KBM-7 (cell line): ENCODE measurements around the gene SLC7A4.
"Not testable (repeated sequence)": the region's sequence is repeated elsewhere in the genome, so short reads cannot be mapped to it uniquely, and the experiment has no call there.

Source experiments
- DNase-seq: peaks from one replicate; pipeline ENCODE4 v3.0.0-alpha.2; 2015
- in situ Hi-C: fragments of 300-500 bp; cut with MboI; formaldehyde crosslinking; loops from 2 replicates; pipeline ENCODE4 v1.14.3; 2020; ENCODE audit warnings: low sequenced_read_pairs, low pct_unique_long_range_greater_than_20kb, mixed read lengths

Gene SLC7A4, protein sequence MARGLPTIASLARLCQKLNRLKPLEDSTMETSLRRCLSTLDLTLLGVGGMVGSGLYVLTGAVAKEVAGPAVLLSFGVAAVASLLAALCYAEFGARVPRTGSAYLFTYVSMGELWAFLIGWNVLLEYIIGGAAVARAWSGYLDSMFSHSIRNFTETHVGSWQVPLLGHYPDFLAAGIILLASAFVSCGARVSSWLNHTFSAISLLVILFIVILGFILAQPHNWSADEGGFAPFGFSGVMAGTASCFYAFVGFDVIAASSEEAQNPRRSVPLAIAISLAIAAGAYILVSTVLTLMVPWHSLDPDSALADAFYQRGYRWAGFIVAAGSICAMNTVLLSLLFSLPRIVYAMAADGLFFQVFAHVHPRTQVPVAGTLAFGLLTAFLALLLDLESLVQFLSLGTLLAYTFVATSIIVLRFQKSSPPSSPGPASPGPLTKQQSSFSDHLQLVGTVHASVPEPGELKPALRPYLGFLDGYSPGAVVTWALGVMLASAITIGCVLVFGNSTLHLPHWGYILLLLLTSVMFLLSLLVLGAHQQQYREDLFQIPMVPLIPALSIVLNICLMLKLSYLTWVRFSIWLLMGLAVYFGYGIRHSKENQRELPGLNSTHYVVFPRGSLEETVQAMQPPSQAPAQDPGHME

DNA sequence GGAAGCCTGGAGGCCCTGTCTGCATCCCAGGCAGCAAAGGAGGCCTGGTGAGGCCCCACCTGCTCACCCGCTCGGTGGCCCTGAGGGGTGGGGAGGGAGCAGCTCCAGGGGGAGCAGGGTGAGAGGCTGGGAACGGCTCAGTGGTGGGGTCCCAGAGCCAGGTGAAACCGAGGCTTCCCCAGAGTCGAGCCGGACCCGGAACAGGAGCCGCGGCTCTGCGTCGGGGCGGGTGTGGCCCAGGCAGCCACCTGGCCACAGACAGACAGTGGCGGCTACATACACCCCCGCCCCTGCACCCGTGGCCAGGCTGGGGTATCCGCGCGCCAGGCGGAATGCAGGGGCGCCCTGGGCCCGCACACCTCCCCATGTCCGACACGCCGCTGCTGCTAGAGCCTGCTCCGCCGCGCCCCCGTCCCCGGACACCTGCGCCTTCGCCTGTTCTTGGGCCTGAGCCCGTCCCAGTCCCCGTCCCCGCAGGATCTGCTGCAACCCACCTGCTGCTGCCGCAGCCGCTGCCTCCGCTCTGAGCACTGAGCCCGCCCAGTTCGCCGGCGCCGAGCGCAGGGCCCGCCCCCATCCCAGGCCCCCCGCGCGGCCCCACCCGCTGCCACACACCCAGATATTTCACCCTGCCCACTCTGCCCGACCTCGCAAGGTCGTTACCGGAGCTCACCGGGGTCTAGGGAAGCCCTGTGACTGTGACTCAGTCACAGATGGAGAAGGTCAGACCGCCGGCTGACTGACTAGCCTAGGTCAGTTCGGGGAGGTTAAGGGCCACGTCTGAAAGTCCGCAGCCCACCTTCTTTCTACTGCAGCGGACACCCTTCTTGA is at the start of gene SLC7A4:
SLC7A4 (minus strand) TSS at position 525 of the 831 bp plus-strand sequence. CDS start 749 bp downstream, outside the sequence.
- in situ Hi-C loops, result no loop called here
- DNase-seq, result no peak

DNA sequence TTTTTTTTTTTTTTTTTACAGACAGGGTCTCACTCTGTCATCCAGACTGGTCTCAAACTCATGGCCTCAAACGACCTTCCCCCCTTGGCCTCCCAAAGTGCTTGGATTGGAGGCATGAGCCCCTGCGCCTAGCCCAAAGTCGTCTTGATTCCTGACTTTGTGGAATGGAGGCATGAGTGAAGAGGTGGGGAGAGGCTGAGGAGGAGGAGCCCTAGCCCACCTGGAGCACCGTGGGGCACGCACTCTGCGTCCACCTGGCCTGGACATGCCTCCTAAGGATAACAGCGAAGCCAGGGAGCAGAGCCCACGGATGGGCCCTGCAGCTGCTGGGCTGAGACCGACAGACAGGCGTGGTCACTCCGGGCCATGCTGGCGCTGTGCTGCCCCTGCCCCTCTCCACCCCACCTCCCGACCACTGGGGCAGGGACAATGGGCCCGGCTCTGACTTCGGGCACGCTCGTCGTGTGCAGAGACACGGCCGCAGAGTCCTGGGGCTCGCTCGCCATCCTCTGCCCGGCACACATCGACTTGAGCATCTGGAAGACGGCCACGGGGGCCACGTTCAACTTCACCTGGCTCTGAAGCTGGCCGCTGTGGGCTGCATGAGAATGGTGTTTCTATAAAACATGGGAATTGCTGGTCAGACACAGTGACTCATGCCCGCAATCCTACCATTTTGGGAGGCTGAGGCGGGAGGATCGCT is 48.2 kb upstream of the SLC7A4 start:
- in situ Hi-C loops, result no loop called here
- no peak for DNase-seq

DNA sequence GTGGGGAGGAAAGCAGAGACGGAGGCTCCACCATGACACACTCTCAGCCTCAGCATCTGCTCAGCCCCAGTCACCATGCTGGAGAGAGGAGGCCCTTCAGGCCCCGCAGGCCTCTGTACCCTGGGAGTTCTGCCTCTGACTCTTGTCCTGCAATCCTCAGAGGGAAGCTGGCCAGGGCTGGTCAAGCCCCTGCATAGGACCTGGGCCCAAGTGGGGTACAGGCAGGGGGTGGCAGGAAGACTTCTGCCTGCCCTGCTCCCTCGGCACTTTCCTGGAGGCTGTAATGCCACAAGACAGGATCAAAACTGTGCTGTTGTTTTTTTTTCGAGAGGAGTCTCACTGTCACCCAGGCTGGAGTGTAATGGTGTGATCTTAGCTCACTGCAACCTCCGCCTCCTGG is 47.1 kb upstream of the SLC7A4 start:
- in situ Hi-C loops, result no loop called here
- no peak for DNase-seq

DNA sequence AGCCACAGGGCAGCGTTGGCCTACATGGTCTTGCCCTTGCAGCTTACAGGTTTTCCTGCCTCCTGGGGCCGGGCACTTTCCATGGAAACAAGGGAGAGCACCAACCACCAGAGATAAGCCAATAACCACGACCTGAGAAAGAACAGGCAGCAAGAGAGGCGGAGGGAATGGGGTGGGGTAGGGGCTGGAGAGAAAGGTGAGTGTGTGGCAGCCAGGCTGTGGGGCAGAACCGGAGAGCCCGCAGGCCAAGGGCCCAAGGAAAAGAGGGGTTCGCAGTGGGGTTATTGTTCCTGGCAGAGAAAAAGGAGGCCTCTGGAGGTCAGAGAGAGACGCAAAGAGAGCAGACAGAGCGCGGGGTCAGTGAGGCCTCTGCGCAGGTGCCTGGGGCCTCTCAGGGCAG is 46.6 kb upstream of the SLC7A4 start:
- no peak for DNase-seq
- in situ Hi-C loops, result no loop called here

DNA sequence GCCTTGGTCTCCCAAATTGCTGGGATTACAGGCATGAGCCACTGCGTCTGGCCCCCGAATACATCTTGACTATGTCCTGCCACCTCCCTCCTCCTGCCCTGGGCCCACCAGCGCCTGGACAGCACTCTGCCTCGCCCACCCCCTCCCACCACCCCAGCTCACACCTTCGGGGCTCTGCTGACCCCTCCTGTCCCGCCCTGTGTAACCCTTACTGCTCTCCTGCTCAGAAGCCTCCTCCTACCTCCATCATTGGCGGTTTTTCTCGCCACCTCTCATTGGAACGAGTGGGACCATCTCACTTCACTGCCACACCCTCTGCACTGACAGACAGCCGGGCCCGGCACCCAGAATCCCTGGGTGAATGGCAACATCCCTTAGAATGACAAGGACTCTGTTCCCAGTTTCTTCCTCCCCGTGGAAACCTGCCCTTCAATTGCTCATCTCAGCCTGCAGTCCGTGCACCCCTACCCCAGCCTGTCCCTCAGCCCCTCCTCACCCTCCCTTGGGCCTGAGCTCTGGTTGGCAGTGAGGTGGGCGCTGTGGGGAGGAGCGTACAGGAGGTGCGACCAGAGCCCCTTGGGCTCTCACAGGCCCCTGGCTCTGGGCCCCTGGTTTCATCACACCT is 45.6 kb upstream of the SLC7A4 start:
- no peak for DNase-seq
- in situ Hi-C loops, result no loop called here

DNA sequence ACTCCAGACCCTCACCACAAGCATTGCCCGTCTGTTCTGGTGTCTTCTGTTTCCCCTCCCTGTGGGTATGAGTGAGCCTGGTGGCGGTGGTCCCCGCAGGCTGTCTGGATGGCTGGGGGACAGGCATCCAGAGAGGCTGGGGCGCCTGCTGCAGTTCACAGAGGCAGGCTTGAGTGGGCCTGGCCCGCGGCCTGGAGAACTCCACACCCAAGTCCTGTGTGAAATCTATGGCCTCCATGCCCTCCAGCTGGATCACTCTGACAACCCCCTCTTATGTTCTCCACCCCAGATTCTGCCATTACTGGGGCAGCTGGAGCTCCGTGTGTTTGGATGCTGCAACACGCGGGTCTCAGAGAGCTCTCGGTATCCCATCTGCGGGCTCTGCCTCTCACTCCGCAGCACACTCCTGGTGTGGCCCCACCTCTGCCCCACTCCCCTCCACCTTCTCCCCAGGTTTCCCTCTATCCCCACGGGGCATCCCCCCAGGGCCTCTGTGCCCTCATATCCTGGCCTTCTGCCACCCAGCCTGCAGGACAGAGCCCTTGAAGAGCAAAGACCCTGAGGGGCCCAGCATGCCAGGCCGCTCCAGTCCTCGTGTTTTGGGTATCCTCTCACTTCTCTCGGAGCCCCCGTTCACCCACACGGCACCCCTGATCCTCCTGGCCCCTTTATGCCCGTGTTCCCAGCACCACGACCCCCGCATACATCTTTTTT is 44.7 kb upstream of the SLC7A4 start:
- in situ Hi-C loops, result no loop called here
- no peak for DNase-seq

DNA sequence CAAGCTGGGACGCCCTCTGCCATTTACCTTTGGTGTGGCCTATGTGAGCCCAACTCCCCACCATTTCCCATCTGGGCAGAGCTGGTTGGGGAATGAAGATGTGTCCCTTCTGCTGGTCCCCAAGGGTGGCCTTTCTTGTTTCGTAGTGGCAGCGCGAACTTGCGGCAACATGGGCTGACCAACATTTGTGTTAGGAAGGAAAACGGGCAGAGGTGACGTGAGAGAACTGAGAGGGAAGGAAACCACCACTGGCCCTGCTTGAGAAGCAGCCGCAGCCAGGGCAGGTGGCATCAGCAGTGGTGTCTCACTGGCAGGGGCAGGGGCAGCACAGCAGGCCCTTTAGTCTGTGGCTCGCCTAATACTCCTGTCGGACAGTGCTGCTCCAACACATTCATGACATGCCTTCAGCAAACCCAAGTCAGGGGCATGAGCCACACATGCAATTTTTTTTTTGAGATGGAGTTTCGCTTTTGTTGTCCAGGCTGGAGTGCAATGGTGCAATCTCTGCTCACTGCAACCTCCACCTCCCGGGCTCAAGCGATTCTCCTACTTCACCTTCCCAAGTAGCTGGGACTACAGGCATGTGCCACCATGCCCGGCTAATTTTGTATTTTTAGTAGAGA is 43.3 kb upstream of the SLC7A4 start:
- no peak for DNase-seq
- in situ Hi-C loops, result no loop called here

DNA sequence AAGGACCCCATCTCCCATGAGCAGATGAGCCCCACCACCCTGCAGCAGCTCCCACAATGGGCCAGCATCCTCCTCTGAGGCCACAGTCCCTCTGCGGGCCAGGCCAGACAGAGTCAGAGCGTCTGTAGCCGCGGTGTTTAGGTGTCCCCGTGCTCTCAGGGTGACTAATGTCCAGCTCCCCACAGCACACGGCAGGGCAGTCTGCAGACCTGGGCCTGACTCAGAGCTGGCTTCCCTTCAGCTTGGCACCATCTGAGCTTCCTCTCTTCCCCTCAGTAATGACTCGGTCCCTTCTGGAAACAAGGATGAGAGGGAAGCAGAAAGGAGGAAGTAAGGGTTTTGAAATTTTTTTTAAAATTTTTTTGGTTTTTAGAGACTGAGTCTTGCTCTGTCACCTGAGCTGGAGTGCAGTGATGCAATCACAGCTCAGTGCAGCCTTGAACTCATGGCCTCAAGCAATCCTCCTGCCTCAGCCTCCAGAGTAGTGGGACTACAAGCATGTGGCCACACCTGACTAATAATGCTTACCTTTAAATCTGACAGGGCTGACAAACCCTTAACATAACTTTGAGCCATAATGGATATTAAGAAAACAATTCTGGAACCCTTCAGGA is 41.8 kb upstream of the SLC7A4 start:
- peak; percentile 41 for DNase-seq
- in situ Hi-C loops, result no loop called here

DNA sequence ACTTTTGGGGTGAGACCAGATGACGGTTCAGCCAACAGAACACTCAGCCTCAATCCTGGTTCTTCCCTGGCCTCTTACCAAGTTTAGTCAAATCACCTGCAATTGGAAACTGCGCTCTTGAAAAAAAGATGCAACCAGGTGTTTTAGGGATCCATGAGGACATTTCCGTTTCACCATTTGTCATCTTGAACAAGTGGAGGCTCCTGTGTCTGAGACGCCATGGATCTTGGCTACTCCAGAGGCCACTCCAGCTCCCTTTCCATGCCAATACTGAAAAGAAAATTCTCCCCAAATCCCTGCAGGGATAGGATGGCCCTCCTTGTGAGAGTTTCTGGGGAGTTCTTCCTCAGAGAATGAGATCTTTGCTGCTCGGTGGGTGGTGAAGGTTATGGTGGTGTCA is 41.1 kb upstream of the SLC7A4 start:
- DNase-seq, result no peak
- in situ Hi-C loops, result no loop called here

DNA sequence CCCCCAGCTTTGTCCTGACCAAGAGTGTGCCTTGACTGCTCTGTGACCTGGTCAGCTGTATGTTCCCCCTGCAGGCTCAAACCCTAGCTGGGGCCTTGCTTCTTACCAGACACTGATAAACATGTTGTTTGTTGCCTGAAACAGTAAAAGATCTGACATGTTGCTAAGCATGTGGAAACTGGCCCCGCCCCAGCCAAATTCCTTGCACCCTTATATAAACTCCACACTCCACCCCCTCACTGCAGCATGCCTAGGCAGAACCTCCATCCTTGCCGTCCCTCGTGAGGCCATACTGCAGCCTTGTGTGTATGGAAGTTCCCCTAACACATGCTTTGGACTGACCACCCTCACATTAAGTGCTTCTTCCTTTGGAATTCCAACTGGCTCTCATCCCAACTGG is 40.7 kb upstream of the SLC7A4 start:
- in situ Hi-C loops, result no loop called here

DNA sequence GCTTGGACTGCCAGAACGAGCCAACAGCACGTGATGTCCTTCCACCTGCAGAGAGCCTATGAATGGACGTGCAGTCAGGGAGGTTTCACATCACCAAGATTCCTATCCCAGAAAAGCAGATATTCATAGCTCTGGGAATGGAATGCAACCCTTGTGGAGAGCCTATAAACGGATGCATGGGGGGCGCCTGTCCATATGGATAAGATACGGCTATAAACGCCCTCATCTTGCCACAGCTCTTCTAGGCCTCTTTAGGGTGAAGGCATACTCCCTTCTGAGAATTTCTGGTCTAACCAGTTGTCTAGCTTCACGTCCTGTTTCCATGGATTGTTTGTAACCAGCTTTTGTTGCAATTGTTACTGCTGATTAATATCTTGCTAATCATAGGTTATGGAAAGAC is 39.4 kb upstream of the SLC7A4 start:
- DNase-seq, in situ Hi-C loops: not testable (repeated sequence)

More for the DNA sequence above, 40.7 kb upstream of the SLC7A4 start:
- no peak for DNase-seq

DNA sequence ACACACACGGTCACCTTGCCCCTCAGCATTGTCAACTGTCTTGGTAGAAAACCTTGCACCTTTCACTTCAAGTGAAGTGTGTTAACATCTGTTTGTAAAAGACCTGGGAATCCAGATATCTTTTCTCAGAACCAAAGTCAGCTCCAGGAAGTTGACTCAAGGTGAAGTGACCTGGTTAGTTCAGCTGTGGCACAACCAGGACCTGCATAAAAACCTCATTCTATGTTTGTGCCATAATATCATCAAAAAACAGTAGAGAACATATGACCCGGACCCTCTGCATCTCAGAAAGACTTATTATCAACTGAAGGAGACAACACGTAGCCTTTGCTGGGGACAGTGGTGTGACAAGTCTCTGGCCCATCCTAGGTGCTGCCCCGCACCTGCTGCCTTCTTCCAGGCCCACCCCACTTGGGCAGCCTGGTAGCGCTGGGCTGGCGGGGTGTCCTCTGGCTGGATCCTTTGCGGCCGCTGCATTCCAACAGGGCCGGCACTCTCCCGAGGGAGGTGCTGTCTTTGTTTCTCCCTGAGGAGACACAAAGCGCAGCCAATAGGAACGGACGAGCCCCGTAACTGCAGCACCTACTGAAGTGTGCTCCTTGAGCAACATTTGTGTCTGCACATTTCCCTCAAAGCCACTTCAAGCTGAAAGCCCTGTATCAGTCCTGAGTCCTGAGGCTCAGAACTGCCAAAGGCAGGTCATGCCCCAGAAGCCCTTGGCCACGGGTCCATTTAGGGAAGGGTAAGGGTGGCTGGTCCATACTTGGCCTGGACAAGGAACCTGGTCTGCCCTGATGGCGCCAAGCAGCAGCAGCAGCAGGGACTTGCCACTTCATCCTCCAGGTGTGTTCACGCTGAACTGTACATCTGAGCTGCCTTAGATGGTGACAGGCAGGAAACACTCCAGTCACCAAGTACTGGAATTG is 38.6 kb upstream of the SLC7A4 start:
- in situ Hi-C loops, result no loop called here

DNA sequence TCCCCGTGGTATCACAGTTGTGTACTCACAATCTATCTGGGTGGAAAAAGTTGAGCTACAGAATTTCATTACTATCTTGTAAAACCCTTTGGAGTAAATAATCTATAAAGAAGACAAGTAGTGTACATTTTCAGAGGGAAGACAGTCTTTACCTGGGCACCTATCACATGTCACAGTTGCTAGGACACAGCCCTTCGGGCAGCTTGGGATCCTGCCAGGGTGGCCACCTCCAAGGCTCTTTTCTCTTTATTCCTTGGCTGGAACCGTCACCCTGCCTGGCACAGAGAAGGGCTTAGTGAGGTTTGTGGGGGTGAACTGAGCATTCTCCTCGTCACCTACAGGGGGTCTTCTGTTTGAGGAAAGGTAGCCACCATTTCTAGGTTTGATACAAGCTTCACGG is 37.0 kb upstream of the SLC7A4 start:
- DNase-seq, result no peak
- in situ Hi-C loops, result no loop called here

More for the DNA sequence above, 38.6 kb upstream of the SLC7A4 start:
- DNase-seq, result no peak

DNA sequence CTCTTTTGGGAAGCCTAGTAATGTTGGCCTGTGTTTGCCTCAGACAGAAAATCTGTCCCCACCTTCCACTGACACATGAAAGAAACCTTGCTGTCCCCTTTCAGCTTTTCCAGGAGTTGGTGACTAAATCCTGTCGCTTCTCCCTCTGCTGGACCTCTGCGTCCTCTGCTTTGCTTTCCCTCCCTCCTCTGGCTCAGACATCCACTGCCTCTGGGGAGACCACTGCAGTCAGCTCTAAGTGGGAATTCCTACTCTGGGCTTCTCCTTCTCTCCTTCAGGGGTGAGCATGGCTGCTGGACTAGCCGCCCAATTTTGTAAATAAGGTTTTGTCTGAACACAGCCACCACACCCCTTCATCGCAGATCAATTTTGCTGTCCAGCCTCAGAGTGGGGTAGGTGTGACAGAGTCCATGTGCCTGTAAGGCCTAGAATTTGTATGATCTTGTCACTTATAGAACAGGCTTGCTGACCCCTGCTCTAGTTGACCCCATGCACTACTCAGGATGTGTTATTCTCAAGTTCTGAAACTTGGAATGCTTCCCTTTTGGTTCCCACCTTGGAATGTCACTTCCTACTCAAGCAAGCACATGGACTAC is 36.4 kb upstream of the SLC7A4 start:
- no peak for DNase-seq
- in situ Hi-C loops, result no loop called here

DNA sequence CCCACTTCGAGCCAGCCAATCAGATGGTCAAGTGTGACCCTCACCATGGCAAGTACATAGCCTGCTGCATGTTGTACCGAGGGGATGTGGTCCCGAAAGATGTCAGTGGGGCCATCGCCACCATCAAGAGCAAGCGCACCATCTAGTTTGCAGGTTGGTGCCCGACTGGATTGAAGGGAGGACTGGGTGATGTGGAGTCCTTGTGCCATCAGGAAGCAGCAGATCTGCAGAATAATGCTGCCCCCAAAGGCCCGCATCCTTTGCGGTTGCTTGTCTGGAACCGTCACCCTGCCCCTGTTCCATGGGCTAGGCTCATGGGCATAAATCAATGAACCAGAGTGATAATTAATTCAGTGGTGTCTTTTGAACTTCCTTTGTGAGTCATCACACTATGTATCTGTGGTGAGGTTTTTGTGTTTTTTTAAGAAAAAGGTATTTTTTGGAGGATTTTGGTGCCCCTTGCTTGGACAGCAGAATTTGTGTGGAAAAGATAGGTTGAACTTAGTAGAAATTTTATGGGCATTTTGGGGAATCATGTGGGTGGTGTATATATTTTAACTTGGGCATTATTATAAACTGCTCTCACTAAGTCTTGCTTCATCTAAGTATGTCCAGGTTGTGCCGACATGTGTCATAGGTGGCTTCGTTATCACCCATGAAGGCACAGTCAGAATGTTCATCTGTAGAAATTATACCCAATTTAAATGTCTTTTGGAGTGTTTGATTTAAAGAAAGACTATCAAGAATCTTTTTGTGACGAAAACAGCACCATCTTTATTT is 35.7 kb upstream of the SLC7A4 start:
- DNase-seq, result no peak
- in situ Hi-C loops, result no loop called here
